M059J (cell line): ENCODE results near the gene C15orf61. TPM values are rescaled to one million over a fixed set of nuclear protein-coding genes. Genes with fewer than 3 reads are reported as not detected.
A peak's percentile ranks its signal among the peaks of the same experiment; 100 is the strongest.

ENCODE experiments used
- DNase-seq: peaks from one replicate; pipeline ENCODE4 v3.0.0-alpha.2; 2012; ENCODE audit warnings: low read depth
- total RNA-seq: library from RNA; depleted of rRNA; stranded (reverse); fragments of >200 nt; shearing (Covaris generic); gene quantifications from 2 replicates; pipeline ENCODE4 v1.2.3, GENCODE V29; 2014

C15orf61 gene
- total RNA-seq, 1 experiment from 2014 or later, result 2.9 TPM

- DNase-seq, result no peak
These were observed 28.8 kb downstream of the C15orf61 start for GRCh38 chr15:67549736-67550135.

DNA sequence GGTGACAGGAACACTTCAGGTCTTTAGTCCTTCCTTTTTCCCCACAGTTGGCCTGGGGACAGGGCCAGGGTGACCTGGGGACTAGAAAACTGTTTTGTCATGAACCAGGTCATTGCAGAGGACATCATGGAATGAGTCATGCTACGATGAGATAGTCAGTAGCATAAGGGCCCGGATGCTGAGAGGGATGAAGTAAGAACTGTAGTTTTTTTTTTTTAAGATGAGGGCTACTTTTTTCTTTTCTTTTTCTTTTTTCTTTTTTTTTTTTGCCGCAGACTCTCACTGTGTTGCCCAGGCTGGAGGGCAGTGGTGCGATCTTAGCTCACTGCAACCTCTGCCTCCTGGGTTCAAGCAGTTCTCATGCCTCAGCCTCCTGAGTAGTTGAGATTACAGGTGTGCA, 29.6 kb downstream of the C15orf61 start:
- DNase-seq, result peak; percentile 37

- DNase-seq, result no peak
These were observed 30.3 kb downstream of the C15orf61 start for GRCh38 chr15:67551207-67551743.

GRCh38 chr15:67554580-67554979, 33.6 kb downstream of the C15orf61 start:
- no peak for DNase-seq

GRCh38 chr15:67556976-67557570, 36.1 kb downstream of the C15orf61 start:
- DNase-seq, result no peak

GRCh38 chr15:67558502-67558901, 37.6 kb downstream of the C15orf61 start:
- no peak for DNase-seq

GRCh38 chr15:67559158-67559557, 38.2 kb downstream of the C15orf61 start:
- DNase-seq, result no peak

- DNase-seq, result no peak
These were observed 38.6 kb downstream of the C15orf61 start for GRCh38 chr15:67559576-67559975.

- no peak for DNase-seq
These were observed 39.4 kb downstream of the C15orf61 start for GRCh38 chr15:67560320-67560719.

- DNase-seq, result no peak
These were observed 42.2 kb downstream of the C15orf61 start for GRCh38 chr15:67563092-67563491.

GRCh38 chr15:67564021-67564967, 43.4 kb downstream of the C15orf61 start:
- no peak for DNase-seq

DNA sequence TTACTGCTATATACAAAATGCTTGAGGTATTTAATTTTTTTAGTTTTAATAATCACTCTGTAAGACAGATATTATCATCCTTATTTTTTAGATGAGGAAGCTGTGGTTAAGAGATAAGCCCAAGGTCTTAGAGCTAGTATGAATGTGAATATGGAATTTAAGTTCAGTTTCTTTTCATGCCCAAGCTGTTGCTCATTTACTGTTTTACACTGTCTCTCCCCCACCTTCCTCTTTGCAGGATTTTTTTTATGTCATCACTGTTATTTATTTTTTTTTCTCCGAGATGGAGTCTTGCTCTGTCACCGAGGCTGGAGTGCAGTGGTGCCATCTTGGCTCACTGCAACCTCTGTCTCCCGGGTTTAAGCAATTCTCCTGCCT, 44.0 kb downstream of the C15orf61 start:
- no peak for DNase-seq

GRCh38 chr15:67569668-67570067, 48.7 kb downstream of the C15orf61 start:
- no peak for DNase-seq

DNA sequence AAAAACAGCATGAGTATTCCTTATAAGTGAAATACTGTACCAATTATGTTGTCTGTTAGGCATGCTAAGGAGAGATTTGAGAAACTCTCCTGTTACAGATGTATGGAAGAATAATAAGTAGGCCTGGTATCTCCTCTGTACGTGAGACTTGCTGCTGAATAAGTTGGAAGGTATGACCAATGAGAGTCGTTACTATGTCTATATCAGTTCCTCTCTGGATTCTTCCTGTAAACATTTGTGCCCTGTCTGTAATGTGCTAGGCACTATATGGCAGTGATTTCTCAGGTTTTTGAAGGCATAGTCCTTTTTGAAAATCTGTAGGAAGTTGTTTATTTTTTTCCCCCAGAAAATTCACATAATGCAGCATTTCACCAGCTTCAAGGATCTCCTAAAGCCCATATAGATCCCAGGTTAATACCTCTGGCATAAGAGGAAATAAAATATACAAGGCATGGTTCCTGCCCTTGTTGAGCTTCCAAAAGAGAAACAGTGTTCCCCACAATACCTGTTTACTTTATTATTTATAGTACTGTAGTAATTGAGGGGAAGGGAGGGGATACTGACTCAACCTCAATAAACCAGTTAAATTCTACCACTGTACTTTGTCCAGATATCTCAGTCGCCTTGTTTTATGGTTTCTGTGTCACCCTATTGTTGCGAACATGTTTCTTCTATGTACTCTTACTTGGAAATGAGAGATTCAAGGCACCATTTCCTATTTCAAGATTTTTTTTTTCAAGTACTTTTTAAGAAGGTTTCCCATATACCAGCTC, 50.1 kb downstream of the C15orf61 start:
- no peak for DNase-seq

GRCh38 chr15:67571648-67572415, 50.9 kb downstream of the C15orf61 start:
- DNase-seq, result no peak

DNA sequence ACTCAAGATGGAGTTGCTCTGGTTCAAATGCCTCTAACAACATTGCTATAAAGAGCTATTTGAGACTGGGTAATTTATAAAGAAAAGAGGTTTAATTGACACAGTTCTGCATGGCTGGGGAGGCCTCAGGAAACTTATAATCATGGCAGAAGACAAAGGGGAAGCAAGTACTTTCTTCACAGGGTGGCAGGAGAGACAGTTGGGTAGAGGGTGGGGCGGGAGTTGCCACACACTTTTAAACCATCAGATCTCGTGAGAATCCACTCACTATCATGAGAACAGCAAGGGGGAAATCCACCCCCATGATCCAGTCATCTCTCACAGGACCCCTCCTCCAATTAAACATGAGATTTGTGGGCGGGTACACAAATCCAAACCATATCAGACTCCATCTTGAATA, 52.3 kb downstream of the C15orf61 start:
- DNase-seq, result no peak

- peak; percentile 38 for DNase-seq
These were observed 54.1 kb downstream of the C15orf61 start for GRCh38 chr15:67575039-67575502.

GRCh38 chr15:67578020-67578600, 57.2 kb downstream of the C15orf61 start:
- DNase-seq, result no peak

DNA sequence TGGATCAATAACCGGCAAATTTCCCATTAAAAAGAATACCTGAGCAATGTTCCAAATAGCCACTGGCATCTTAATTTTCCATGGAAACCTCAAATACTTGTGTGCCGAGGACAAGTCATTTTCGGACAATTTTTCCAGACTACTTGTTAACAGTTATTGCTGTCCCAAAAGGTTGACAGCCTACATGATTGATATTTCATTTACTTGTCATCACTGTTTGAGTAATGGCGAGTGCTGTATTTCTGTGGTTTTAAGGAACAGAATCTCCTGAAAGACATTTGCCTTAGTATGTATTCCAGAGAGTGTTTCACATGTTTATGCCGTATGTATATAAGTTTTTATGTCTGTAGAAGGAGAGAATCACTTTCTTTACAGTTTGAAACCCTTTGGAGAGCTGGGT, 58.2 kb downstream of the C15orf61 start:
- DNase-seq, result no peak
